HepG2 (cell line): ENCODE data around the gene B4GALT1. TPM values are rescaled to one million over a fixed set of nuclear protein-coding genes. Genes with fewer than 3 reads are reported as not detected.

Experiments
- ATAC-seq: fragments of 200-7000 bp; cut with Tn5 transposase; 3 replicates; pipeline ENCODE4 v1.9.1; 2020; ENCODE audit warnings: mild to moderate bottlenecking, moderate library complexity
- BruUV-seq: library from RNA; stranded (reverse); fragments of 400-500 nt; replicated peaks from 2 replicates; lab custom pipeline; 2021; lab: Mats Ljungman, UMichigan
- CTCF ChIA-PET: fragments of 300-600 bp; formaldehyde crosslinking; extraction: SDS; loops from one replicate; lab custom pipeline; 2021; ENCODE audit warnings: low total read pairs, inconsistent platforms, low intra/inter-chr PET ratio; lab: Yijun Ruan, JAX
- POLR2A ChIA-PET: fragments of 350-600 bp; sonication (Branson Sonifier 250); formaldehyde crosslinking; loops from one replicate; lab custom pipeline; 2020; ENCODE audit warnings: antibody characterized with exemption, inconsistent platforms; lab: Yijun Ruan, JAX
- DNase-seq: peaks from one replicate; pipeline ENCODE4 v3.0.0-alpha.2; 2015; ENCODE audit warnings: low spot score
- FAIRE-seq: peaks from 3 replicates; lab custom pipeline; 2011; peaks lifted over from hg19 to GRCh38; lab: Jason Lieb, UNC
- H2AFZ ChIP-seq: one replicate; pipeline ENCODE4 v1.6.1; 2011; ENCODE audit warnings: low read length, inconsistent platforms
- H3K27ac ChIP-seq: fragments of 300-600 bp; 3 replicates; pipeline ENCODE4 v1.8.0; 2011; ENCODE audit warnings: mixed run types, mild to moderate bottlenecking, mixed read lengths, low read length, inconsistent platforms; ENCODE audit not compliant: insufficient read depth; ENCODE audit errors: extremely low read length
- H3K27me3 ChIP-seq, 2 experiments: fragments of 200-600 bp in 1 of 2; 2 replicates in 1 of 2; 3 replicates in 1 of 2; pipeline versions ENCODE4 v1.6.0 to v1.8.0; 2011; ENCODE audit warnings: low read length in 2 of 2, mild to moderate bottlenecking in 2 of 2, moderate library complexity in 2 of 2, inconsistent platforms in 1 of 2; ENCODE audit not compliant: insufficient read depth in 2 of 2, control insufficient read depth in 1 of 2
- H3K36me3 ChIP-seq, 2 experiments: fragments of 200-600 bp in 1 of 2; replicated peaks in 1 of 2; 2 replicates in 1 of 2; 3 replicates in 1 of 2; pipeline versions ENCODE4 v1.5.1 to v1.8.0; 2011; ENCODE audit warnings: low read length in 2 of 2, inconsistent platforms in 1 of 2; ENCODE audit not compliant: insufficient read depth in 2 of 2, control insufficient read depth in 1 of 2
- H3K4me1 ChIP-seq: 2 replicates; pipeline ENCODE4 v1.5.1; 2012; ENCODE audit warnings: low read length, inconsistent platforms; ENCODE audit not compliant: insufficient read depth
- H3K4me2 ChIP-seq: 2 replicates; pipeline ENCODE4 v1.6.0; 2011; ENCODE audit warnings: low read depth, low read length, inconsistent platforms
- H3K4me3 ChIP-seq, 3 experiments: fragments of 200-600 bp in 1 of 3; sonication (generic), shearing (Covaris generic) in 1 of 3; replicated peaks in 1 of 3; 2 replicates each; pipeline ENCODE4 v1.5.1; 2011 to 2016; ENCODE audit warnings: low read length in 3 of 3, inconsistent platforms in 2 of 3, low read depth in 2 of 3, mild to moderate bottlenecking in 2 of 3, control low read depth in 1 of 3, mixed read lengths in 1 of 3; ENCODE audit not compliant: insufficient read depth in 1 of 3
- H3K79me2 ChIP-seq: one replicate; pipeline ENCODE4 v1.6.1; 2011; ENCODE audit warnings: low read length, inconsistent platforms; ENCODE audit not compliant: insufficient read depth
- H3K9ac ChIP-seq: 2 replicates; pipeline ENCODE4 v1.6.0; 2011; ENCODE audit warnings: mild to moderate bottlenecking, low read depth, low read length, inconsistent platforms; ENCODE audit not compliant: insufficient read depth
- H3K9me3 ChIP-seq: 2 replicates; pipeline ENCODE4 v1.5.1; 2012; ENCODE audit warnings: mild to moderate bottlenecking, low read length
- H4K20me1 ChIP-seq: 2 replicates; pipeline ENCODE4 v1.6.0; 2011; ENCODE audit warnings: inconsistent platforms, mild to moderate bottlenecking, low read length, moderate library complexity; ENCODE audit not compliant: insufficient read depth
- AHR ChIP-seq: IDR thresholded peaks from 2 replicates; pipeline ENCODE4 v1.6.1; 2018; ENCODE audit warnings: missing genetic modification reagents, missing compliant biosample characterization
- ARNT2 ChIP-seq: sonication (generic); formaldehyde crosslinking; IDR thresholded peaks from 2 replicates; pipeline ENCODE4 v1.8.0; 2022; ENCODE audit warnings: mild to moderate bottlenecking, low read depth, missing genetic modification reagents, moderate library complexity
- PAWR ChIP-seq: sonication (generic); formaldehyde crosslinking; IDR thresholded peaks from 2 replicates; pipeline ENCODE4 v1.4.0; 2020; ENCODE audit warnings: missing genetic modification reagents, mild to moderate bottlenecking, borderline replicate concordance
- RARG ChIP-seq: sonication (generic); formaldehyde crosslinking; IDR thresholded peaks from 2 replicates; pipeline ENCODE4 v1.4.0; 2020; ENCODE audit warnings: low read depth, mild to moderate bottlenecking, missing genetic modification reagents
- SNAPC2 ChIP-seq: sonication (generic); formaldehyde crosslinking; IDR thresholded peaks from 2 replicates; pipeline ENCODE4 v1.8.1; 2022; ENCODE audit warnings: mild to moderate bottlenecking, missing genetic modification reagents
- SRF ChIP-seq: IDR thresholded peaks from 2 replicates; pipeline ENCODE4 v1.6.1; 2011; ENCODE audit warnings: mild to moderate bottlenecking, low read depth, low read length, moderate library complexity
- SRY ChIP-seq: sonication (generic); formaldehyde crosslinking; IDR thresholded peaks from 2 replicates; pipeline ENCODE4 v1.8.0; 2022; ENCODE audit warnings: mild to moderate bottlenecking, missing genetic modification reagents
- ZNF446 ChIP-seq: sonication (generic); formaldehyde crosslinking; IDR thresholded peaks from 2 replicates; pipeline ENCODE4 v1.5.0; 2020; ENCODE audit warnings: mild to moderate bottlenecking, missing genetic modification reagents
- ZNF558 ChIP-seq: sonication (generic); formaldehyde crosslinking; IDR thresholded peaks from 2 replicates; pipeline ENCODE4 v1.9.0; 2022; ENCODE audit warnings: mild to moderate bottlenecking, missing genetic modification reagents, borderline replicate concordance
- ZNF674 ChIP-seq: sonication (generic); formaldehyde crosslinking; IDR thresholded peaks from 2 replicates; pipeline ENCODE4 v1.5.0; 2020; ENCODE audit warnings: low read depth, mild to moderate bottlenecking, missing genetic modification reagents
- ZNF703 ChIP-seq: sonication (generic); formaldehyde crosslinking; IDR thresholded peaks from 2 replicates; pipeline ENCODE4 v1.5.1; 2020; ENCODE audit warnings: missing genetic modification reagents, mild to moderate bottlenecking, moderate library complexity, borderline replicate concordance
- WGBS: methylation state at CpG from one replicate; pipeline ENCODE4 v1.1.6; 2017; ENCODE audit warnings: low lambda C conversion rate; 5-methylcytosine and 5-hydroxymethylcytosine counted together
- in situ Hi-C: cut with HindIII; loops from 2 replicates; pipeline ENCODE4 v1.10.0; 2017; ENCODE audit warnings: low pct_unique_long_range_greater_than_20kb; ENCODE audit not compliant: extremely low pct_ligation_motif_present
- intact Hi-C: fragments of 100-400 bp; cut with micrococcal nuclease; formaldehyde crosslinking; loops from one replicate; pipeline ENCODE4 v1.10.0; 2022; ENCODE audit not compliant: unreplicated experiment
- polyA plus RNA-seq, 8 experiments: library from polyadenylated mRNA; depleted of rRNA in 3 of 8; stranded (reverse) in 7 of 8; unstranded in 1 of 8; fragments of >200 nt; fragmentation: Illumina TruSeq in 4 of 8; extraction: Trizol in 4 of 8; gene quantifications; 2 replicates each; pipeline versions ENCODE4 v1.2.1 to v1.2.3, GENCODE V29; 2011 to 2016; ENCODE audit warnings: low read depth in 4 of 8, missing spikeins in 1 of 8, mixed read lengths in 1 of 8; ENCODE audit not compliant: insufficient read depth in 1 of 8
- total RNA-seq, 5 experiments: library from RNA; depleted of rRNA; stranded (reverse); fragments of >200 nt; fragmentation: Illumina TruSeq; extraction: Trizol; gene quantifications; 2 replicates each; pipeline ENCODE4 v1.2.3, GENCODE V29; 2016; ENCODE audit warnings: low read depth in 1 of 5
- TF ChIP-seq, protein P1 (sequence below): sonication (generic); formaldehyde crosslinking; IDR thresholded peaks from 2 replicates; pipeline ENCODE4 v1.4.0; 2020; ENCODE audit warnings: missing genetic modification reagents, borderline replicate concordance
- TF ChIP-seq, protein P2 (sequence below): sonication (generic); formaldehyde crosslinking; IDR thresholded peaks from 2 replicates; pipeline ENCODE4 v1.4.0; 2020; ENCODE audit warnings: missing genetic modification reagents

Gene B4GALT1
- total and polyA plus RNA-seq, 2 of the 13 experiments (the other 11 are each of a cell fraction or from before 2014, with no cell fraction given): 15.7 to 33.5 TPM

DNA sequence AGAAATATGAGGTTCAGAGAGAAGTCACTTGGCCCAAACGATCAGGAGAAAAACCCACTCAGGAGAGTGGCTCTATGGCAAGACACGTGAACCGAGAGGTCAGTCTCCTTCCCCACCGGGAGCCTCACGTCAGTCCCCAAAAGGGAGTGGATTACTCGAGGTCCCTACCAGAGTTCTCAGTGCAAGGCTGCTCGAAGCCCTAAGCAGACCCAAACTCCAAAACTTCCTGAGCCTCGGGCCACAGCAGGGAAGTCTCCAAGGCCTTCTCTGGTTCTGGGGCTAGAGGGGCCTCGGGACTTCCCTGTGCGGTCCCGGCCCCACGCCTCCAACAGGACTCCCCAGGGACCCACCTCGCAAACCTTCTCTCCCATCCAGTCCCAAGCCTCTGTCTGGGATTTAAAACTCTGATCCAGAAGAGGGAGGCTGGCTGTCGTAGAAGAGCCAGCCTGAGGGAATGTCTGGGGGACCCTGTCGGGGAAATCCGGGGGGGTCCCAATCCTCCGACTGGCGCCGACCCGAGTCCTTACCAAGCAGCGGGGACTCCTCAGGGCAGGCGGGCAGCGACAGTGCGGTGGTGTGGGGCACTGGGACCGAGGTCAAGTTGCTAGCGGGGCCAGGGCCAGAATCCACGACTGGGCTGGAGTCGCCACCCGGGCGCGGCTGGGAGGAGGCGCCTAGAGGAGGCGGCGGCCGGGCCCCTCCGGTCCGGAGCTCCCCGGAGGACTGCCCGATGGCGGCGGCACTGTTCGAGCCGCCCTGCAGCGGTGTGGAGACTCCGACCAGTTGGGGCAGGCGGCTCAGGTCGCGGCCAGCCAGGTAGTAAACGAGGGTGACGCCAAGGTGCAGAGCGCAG lies 679 bp downstream of the B4GALT1 start (continued):
- TF ChIP-seq, protein P1, sequence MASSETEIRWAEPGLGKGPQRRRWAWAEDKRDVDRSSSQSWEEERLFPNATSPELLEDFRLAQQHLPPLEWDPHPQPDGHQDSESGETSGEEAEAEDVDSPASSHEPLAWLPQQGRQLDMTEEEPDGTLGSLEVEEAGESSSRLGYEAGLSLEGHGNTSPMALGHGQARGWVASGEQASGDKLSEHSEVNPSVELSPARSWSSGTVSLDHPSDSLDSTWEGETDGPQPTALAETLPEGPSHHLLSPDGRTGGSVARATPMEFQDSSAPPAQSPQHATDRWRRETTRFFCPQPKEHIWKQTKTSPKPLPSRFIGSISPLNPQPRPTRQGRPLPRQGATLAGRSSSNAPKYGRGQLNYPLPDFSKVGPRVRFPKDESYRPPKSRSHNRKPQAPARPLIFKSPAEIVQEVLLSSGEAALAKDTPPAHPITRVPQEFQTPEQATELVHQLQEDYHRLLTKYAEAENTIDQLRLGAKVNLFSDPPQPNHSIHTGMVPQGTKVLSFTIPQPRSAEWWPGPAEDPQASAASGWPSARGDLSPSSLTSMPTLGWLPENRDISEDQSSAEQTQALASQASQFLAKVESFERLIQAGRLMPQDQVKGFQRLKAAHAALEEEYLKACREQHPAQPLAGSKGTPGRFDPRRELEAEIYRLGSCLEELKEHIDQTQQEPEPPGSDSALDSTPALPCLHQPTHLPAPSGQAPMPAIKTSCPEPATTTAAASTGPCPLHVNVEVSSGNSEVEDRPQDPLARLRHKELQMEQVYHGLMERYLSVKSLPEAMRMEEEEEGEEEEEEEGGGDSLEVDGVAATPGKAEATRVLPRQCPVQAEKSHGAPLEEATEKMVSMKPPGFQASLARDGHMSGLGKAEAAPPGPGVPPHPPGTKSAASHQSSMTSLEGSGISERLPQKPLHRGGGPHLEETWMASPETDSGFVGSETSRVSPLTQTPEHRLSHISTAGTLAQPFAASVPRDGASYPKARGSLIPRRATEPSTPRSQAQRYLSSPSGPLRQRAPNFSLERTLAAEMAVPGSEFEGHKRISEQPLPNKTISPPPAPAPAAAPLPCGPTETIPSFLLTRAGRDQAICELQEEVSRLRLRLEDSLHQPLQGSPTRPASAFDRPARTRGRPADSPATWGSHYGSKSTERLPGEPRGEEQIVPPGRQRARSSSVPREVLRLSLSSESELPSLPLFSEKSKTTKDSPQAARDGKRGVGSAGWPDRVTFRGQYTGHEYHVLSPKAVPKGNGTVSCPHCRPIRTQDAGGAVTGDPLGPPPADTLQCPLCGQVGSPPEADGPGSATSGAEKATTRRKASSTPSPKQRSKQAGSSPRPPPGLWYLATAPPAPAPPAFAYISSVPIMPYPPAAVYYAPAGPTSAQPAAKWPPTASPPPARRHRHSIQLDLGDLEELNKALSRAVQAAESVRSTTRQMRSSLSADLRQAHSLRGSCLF: no peak
- no peak for TF ChIP-seq SNAPC2
- peak; percentile 46; the same call in 1 of the 2 replicates for TF ChIP-seq ZNF558 (CRISPR knock-in tag)

DNA sequence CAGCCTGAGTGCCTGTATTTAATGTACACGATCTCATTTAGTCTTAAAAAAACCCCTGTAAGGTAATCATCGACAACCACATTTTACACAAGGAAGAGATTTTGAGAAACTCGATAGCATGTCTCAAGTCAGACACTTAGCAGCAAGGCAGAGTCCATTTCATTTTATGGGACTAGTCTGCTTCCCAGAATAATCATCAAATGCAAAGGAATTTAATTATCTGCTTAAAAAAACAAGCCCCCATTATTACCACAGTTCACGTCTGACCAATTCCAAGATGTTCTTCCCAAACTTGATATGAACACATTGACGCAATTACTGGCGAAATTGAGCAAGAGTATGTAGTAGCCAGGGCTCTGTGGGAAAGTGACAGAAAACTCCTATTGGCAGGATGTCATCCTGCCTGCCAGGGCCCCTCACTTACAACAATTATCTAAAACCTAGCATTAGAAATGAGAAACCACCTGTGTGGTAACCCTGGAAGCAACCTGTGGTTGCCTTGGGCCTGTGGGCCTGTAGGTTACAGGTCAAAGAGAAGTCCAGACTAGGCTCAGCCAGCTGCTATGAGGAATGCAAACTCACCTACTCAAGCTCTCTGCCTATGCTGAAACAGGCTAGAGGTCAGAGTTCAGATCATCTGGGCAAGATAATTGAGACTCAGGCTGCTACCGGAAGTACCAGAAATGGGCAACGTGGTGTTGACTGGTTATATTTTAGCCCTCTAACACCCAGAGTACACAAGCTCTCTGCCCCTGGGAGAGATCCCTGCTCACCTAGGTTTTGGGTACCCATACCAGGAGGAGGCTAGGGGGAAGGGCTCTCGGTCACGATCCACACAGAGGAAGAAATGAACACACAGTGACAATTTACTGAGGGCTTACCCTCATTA lies 1.6 kb downstream of the B4GALT1 start:
- intact Hi-C loops: loop anchor here (2.0 to 5.0 kb wide), 2 partner anchors 33 to 89 kb away; partner anchors contain the start of gene SMU1
- TF ChIP-seq ARNT2 (CRISPR knock-in tag) (no peak), PAWR (no peak), ZNF446 (CRISPR knock-in tag) (no peak), ZNF674 (CRISPR knock-in tag) (no peak; the same call in 1 of the 2 replicates), ZNF703 (CRISPR knock-in tag) (0 out of 2 replicates have a peak, but pooled peaks have one; percentile 32), RARG (CRISPR knock-in tag) (no peak), AHR (CRISPR knock-in tag) (no peak), SRY (CRISPR knock-in tag) (no peak), SRF (peak; percentile 100)
- TF ChIP-seq, protein P2, sequence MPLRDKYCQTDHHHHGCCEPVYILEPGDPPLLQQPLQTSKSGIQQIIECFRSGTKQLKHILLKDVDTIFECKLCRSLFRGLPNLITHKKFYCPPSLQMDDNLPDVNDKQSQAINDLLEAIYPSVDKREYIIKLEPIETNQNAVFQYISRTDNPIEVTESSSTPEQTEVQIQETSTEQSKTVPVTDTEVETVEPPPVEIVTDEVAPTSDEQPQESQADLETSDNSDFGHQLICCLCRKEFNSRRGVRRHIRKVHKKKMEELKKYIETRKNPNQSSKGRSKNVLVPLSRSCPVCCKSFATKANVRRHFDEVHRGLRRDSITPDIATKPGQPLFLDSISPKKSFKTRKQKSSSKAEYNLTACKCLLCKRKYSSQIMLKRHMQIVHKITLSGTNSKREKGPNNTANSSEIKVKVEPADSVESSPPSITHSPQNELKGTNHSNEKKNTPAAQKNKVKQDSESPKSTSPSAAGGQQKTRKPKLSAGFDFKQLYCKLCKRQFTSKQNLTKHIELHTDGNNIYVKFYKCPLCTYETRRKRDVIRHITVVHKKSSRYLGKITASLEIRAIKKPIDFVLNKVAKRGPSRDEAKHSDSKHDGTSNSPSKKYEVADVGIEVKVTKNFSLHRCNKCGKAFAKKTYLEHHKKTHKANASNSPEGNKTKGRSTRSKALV: no peak

More for the DNA sequence above, 1.6 kb downstream of the B4GALT1 start:
- BruUV-seq: no TSS peak
- Histone ChIP-seq H3K27me3 (no peaks in the 10 kb centered on the region; a peak in 1 of 5 replicates), H3K36me3 (no peaks in the 10 kb centered on the region), H3K27ac (peak overlapping the region; percentile 80), H4K20me1 (peaks cover 36% of the 10 kb centered on the region), H3K4me1 (peaks cover 72% of the 10 kb centered on the region), H3K4me2 (peak overlapping the region; percentile 86), H2AFZ (no peak overlapping the region), H3K4me3 (peak overlapping the region; percentile 78 to 95 (median 85)), H3K79me2 (peaks cover 61% of the 10 kb centered on the region), H3K9ac (peak overlapping the region; percentile 81), H3K9me3 (no peaks in the 10 kb centered on the region)
- FAIRE-seq: peak; percentile 98
- WGBS: 2% methylated on average over 9 of the region's 10 CpGs
- ChIA-PET POLR2A (interaction anchor here (0.5 to 2.7 kb wide), 7 partner anchors 14 to 141 kb away, joined by 3 to 26 read pairs (median 5); partner anchors contain the start of genes DNAJA1, NFX1 and SMU1), CTCF (no interaction called here)
- in situ Hi-C loops: no loop called here
- DNase-seq: peak; percentile 95
- ATAC-seq: peak; percentile 67
